Endodermal cell (in vitro differentiated cells): ENCODE measurements around the gene DNM3. TPM values are rescaled to one million over a fixed set of nuclear protein-coding genes. Genes with fewer than 3 reads are reported as not detected.

Experiments used
- DNase-seq: peaks from one replicate; pipeline ENCODE4 v3.0.0-alpha.2; 2017
- H3K27ac ChIP-seq: 2 replicates; pipeline ENCODE4 v1.5.1; 2013; ENCODE audit warnings: mild to moderate bottlenecking, low read depth, low read length, moderate library complexity
- H3K27me3 ChIP-seq: 2 replicates; pipeline ENCODE4 v1.6.1; 2013; ENCODE audit warnings: mild to moderate bottlenecking, low read length, moderate library complexity; ENCODE audit not compliant: insufficient read depth, control insufficient read depth, poor library complexity, severe bottlenecking
- H3K36me3 ChIP-seq: 2 replicates; pipeline ENCODE4 v1.7.0; 2013; ENCODE audit warnings: mild to moderate bottlenecking, low read length, moderate library complexity; ENCODE audit not compliant: control insufficient read depth, insufficient read depth
- H3K4me1 ChIP-seq: one replicate; pipeline ENCODE4 v1.7.0; 2013; ENCODE audit warnings: low read length; ENCODE audit not compliant: control insufficient read depth, insufficient read depth
- H3K4me3 ChIP-seq: 2 replicates; pipeline ENCODE4 v1.5.1; 2013; ENCODE audit warnings: mild to moderate bottlenecking, low read length, moderate library complexity
- H3K9ac ChIP-seq: 2 replicates; pipeline ENCODE4 v1.6.1; 2013; ENCODE audit warnings: mild to moderate bottlenecking, low read length, moderate library complexity; ENCODE audit not compliant: poor library complexity, severe bottlenecking; ENCODE audit errors: extremely low read depth
- H3K9me3 ChIP-seq: 2 replicates; pipeline ENCODE4 v1.6.1; 2013; ENCODE audit warnings: mild to moderate bottlenecking, low read length, moderate library complexity; ENCODE audit not compliant: control insufficient read depth
- H3K27ac Mint-ChIP-seq: 2 replicates; pipeline ENCODE4 v1.8.0; 2020; ENCODE audit warnings: mixed read lengths
- H3K27me3 Mint-ChIP-seq: 2 replicates; pipeline ENCODE4 v1.8.0; 2021; ENCODE audit warnings: mild to moderate bottlenecking, mixed read lengths; ENCODE audit not compliant: insufficient read depth
- H3K36me3 Mint-ChIP-seq: 2 replicates; pipeline ENCODE4 v1.8.0; 2020; ENCODE audit warnings: low read depth, mixed read lengths
- H3K4me1 Mint-ChIP-seq: 2 replicates; pipeline ENCODE4 v1.8.0; 2020; ENCODE audit warnings: mixed read lengths
- H3K4me3 Mint-ChIP-seq: 2 replicates; pipeline ENCODE4 v1.8.0; 2020; ENCODE audit warnings: mild to moderate bottlenecking, moderate library complexity, mixed read lengths
- H3K9me3 Mint-ChIP-seq: 2 replicates; pipeline ENCODE4 v1.8.0; 2020; ENCODE audit warnings: mild to moderate bottlenecking, mixed read lengths
- CTCF ChIP-seq: fragments of 200-600 bp; sonication (generic); conservative IDR thresholded peaks from 2 replicates; pipeline ENCODE4 v1.5.0; 2021; ENCODE audit warnings: antibody characterized with exemption, mild to moderate bottlenecking
- whole genome bisulfite sequencing, 2 experiments: methylation state at CpG; one replicate each; pipeline versions ENCODE4 v1.1.5 to v1.1.7; 2013; ENCODE audit warnings: missing lambda C conversion rate in 2 of 2, mixed read lengths in 1 of 2; ENCODE audit not compliant: insufficient coverage in 1 of 2, insufficient read length in 1 of 2; 5-methylcytosine and 5-hydroxymethylcytosine counted together
- total RNA-seq, 2 donors: library from RNA; stranded (reverse); fragmentation: NEBNext Ultra II Directional in 1 of 2; extraction: Animal tissue kit (Norgen Biotek cat#: 25700) in 1 of 2; gene quantifications; 2 replicates in 1 of 2; 3 replicates in 1 of 2; pipeline ENCODE4 v1.2.1, GENCODE V29; 2021

DNM3 gene
- total RNA-seq, 2 donors from 2014 or later: 0.53 to 1.8 TPM

- Mint-ChIP-seq H3K36me3 (no peaks in the 10 kb centered on the region), H3K27me3 (no peaks in the 10 kb centered on the region), H3K27ac (no peak overlapping the region), H3K4me1 (peaks cover 8% of the 10 kb centered on the region), H3K4me3 (no peak overlapping the region), H3K9me3 (no peaks in the 10 kb centered on the region)
- Histone ChIP-seq H3K4me1 (no peaks in the 10 kb centered on the region), H3K9ac (no peak overlapping the region), H3K4me3 (no peak overlapping the region), H3K27ac (no peak overlapping the region), H3K9me3 (no peaks in the 10 kb centered on the region), H3K36me3 (no peaks in the 10 kb centered on the region), H3K27me3 (no peaks in the 10 kb centered on the region)
- DNase-seq: no peak
- 20 to 41% methylated on average over 1 to 2 of the region's 2 CpGs for WGBS, 2 experiments
- TF ChIP-seq CTCF: no peak
Measured at GRCh38 chr1:171871848-171872247, 30.6 kb downstream of the DNM3 start.

- Mint-ChIP-seq H3K36me3 (no peaks in the 10 kb centered on the region), H3K27me3 (no peaks in the 10 kb centered on the region), H3K4me1 (peaks cover 8% of the 10 kb centered on the region), H3K27ac (peak overlapping the region; percentile 44), H3K4me3 (no peak overlapping the region), H3K9me3 (no peaks in the 10 kb centered on the region)
- no peaks in the 10 kb centered on the region for H3K27me3 ChIP-seq
- TF ChIP-seq CTCF: no peak
- no peak overlapping the region for H3K4me3 ChIP-seq
- no peaks in the 10 kb centered on the region for H3K9me3 ChIP-seq
- no peaks in the 10 kb centered on the region for H3K4me1 ChIP-seq
- WGBS, 2 experiments: 82 to 90% methylated on average over 3 to 5 of the region's 5 CpGs
- no peak overlapping the region for H3K27ac ChIP-seq
- H3K9ac ChIP-seq: no peak overlapping the region
- DNase-seq: no peak
- no peaks in the 10 kb centered on the region for H3K36me3 ChIP-seq
Measured at GRCh38 chr1:171872430-171872829, 31.1 kb downstream of the DNM3 start.

- WGBS, 2 experiments: 88 to 92% methylated on average over 4 to 5 of the region's 5 CpGs
Measured at GRCh38 chr1:171873664-171874063, 32.4 kb downstream of the DNM3 start.

More at GRCh38 chr1:171873664-171874063, 32.4 kb downstream of the DNM3 start:
- H3K27ac Mint-ChIP-seq: no peak overlapping the region
- no peaks in the 10 kb centered on the region for H3K9me3 Mint-ChIP-seq
- H3K4me3 ChIP-seq: no peak overlapping the region
- TF ChIP-seq CTCF: no peak
- DNase-seq: no peak
- peaks cover 8% of the 10 kb centered on the region for H3K4me1 Mint-ChIP-seq
- H3K27ac ChIP-seq: no peak overlapping the region
- no peaks in the 10 kb centered on the region for H3K27me3 Mint-ChIP-seq
- no peaks in the 10 kb centered on the region for H3K9me3 ChIP-seq
- H3K27me3 ChIP-seq: no peaks in the 10 kb centered on the region
- H3K9ac ChIP-seq: no peak overlapping the region
- no peaks in the 10 kb centered on the region for H3K36me3 ChIP-seq
- no peak overlapping the region for H3K4me3 Mint-ChIP-seq
- peaks cover 4% of the 10 kb centered on the region for H3K4me1 ChIP-seq
- H3K36me3 Mint-ChIP-seq: no peaks in the 10 kb centered on the region
